CD1c-positive myeloid dendritic cell (primary cell): Measurements from ENCODE around the gene NUDT3.
A peak's percentile ranks its signal among the peaks of the same experiment; 100 is the strongest.
"Not testable (repeated sequence)": the region's sequence is repeated elsewhere in the genome, so short reads cannot be mapped to it uniquely, and the experiment has no call there.

Experiments
- DNase-seq: peaks from one replicate; pipeline ENCODE4 v3.0.0-alpha.2; 2016; ENCODE audit errors: extremely low spot score

The NUDT3 gene

DNA sequence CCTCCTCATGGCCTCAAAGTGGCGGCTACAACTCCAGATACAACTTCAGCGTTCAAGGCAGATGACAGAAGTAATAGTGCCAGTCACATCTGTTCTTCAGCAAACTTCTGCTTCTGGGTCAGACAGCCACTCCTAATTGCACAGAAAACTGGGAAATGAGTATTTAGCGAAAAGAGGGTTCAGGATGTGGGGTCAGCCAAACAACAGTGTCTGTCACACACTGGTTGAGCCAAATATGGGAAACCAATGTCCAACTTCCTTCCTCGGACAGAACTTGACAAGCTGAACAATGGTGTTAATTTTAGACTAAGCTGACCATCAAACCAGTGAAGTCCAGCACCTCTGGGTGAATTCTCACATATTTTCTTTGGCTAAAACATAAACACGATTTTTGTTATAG lies 22.1 kb downstream of the NUDT3 start:
- peak; percentile 85 for DNase-seq

DNA sequence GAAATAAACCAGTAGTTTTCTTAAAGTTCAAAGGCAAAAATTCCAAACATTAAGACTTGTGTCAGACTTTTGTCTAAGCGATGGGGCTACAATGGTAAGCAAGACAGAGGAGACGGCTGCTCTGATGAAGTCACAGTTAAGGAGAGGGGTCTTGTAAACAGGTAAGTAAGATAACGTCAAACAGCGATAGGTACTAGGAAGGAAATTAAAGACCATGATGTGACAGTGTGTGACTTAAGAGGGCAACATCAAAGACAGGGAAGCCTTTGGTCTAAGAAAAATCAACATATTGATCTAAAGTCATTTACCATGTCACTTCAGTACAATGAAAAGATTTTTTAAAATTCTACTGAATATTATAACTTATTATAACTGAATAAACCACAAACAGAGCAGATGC lies 23.1 kb downstream of the NUDT3 start:
- no peak for DNase-seq

- no peak for DNase-seq
Observed at GRCh38 chr6:34366639-34366921, 25.9 kb downstream of the NUDT3 start.

- not testable (repeated sequence) for DNase-seq
Observed at GRCh38 chr6:34365781-34366638, 26.5 kb downstream of the NUDT3 start.

- DNase-seq, result not testable (repeated sequence)
Observed at GRCh38 chr6:34363681-34364075, 28.8 kb downstream of the NUDT3 start.

DNA sequence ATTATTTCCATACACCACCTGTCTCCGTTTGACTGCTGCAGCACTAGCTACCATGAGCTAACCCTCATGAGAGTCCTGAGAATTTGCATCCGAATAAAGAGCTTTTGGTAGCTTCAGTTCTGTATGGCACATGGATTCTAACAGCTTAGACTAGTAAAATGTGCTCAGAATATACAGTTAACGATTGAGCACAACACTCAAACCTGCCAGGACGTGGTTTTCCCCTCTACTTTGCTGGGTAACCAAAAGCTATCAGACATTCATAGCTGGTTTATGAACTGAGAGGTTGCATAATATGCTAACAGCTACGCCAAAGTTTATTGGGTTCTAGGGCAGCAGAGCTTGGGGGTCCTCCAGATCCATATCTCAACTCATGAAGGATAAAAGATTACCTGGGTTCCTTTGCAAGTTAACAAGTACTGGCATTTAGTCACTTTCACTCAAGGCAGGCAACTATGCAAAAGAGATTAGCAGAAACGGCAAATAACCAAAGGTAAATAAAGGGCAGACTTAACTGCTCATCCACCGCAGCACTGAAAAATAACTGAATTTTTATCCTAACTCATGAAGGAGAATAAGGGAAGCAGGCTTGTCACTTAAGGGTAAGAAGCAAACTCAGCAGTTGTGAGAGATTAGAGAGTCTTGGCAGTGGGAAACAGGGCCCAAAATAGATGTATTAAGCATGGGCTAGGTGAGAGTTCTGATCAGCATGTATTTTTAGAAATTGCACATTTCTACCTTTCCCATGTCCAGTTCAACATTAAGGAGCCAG lies 29.4 kb downstream of the NUDT3 start:
- DNase-seq, result no peak

DNA sequence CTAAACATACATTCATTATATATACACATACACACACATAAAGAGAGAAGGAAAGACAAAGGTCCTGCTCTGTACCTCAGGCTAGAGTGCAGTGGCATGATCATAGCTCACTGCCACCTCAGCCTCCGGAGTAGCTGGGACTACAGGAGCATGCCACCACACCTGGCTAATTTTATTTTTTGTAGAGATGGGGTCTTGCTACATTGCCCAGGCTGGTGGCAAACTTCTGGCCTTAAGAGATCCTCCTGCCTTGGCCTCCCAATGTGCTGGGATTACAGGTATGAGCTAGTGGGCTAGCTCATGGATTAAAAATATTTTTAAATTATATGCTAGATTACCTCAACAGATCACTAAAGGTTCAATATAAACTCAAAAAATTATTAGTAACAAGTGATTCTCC lies 30.3 kb downstream of the NUDT3 start:
- no peak for DNase-seq

- DNase-seq, result no peak
Observed at GRCh38 chr6:34360556-34360955, 31.9 kb downstream of the NUDT3 start.

DNA sequence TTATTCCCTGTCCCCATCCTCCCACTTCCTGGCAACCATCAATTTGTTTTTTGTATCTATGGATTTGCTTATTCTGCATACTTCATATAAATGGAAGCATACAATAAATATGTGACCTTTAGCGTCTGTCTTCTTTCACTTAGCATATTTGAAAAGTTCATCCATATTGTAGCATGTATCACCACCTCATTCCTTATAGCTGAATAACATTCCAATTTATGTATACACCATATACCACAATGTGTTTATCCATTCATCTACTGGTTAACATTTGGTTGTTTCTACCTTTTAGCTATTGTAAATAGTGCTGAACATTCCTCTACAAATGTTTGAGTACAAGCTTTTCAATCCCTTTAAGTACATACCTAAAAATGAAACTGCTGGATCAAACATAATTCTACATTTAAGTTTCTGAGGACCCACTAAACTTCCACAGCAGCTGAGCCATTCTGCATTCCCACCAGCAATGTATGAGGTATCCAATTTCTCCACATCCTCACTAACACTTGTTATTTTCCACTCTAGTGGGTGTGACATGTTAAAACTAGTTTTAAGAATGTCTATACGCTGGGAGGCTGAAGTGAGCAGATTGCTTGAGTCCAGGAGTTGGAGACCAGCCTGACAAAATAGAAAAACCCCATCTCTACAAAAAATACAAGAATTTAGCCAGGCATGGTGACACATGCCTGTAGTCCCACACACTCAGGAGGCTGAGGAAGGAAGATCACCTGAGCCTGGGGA lies 32.9 kb downstream of the NUDT3 start:
- no peak for DNase-seq

GRCh38 chr6:34358389-34358905 lies 34.0 kb downstream of the NUDT3 start:
- DNase-seq, result no peak

GRCh38 chr6:34357937-34358336 lies 34.5 kb downstream of the NUDT3 start:
- no peak for DNase-seq

DNA sequence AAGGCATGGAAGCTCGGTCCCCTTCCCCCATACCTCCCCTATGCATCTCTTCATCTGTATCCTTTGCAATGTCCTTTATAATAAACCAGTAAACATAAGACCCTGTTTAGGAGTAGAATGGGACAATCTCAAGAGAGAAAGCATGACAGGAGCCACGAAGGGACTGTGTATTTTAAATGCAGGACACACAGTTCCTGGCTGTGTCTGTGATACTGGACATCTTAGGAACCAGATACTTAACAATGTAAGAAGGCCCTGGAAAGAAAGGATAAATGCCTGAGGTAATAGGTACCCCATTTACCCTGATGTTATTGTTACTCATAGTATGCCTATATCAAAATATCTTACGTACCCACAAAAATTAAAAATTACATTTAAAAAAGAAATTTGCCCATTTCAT lies 36.6 kb downstream of the NUDT3 start:
- no peak for DNase-seq

DNA sequence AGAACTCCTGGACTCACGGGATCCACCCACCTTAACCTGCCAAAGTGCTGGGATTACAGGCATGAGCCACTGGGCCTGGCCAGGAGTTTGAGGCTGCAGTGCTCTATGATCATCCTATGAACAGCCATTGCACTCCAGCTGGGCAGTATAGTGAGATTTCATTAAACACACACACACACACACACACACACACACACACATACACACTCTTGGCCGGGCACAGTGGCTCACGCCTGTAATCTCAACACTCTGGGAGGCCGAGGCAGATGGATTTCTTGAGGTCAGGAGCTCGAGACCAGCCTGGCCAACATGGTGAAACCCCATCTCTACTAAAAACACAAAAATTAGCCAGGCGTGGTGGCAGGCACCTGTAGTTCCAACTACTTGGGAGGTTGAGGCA lies 38.2 kb downstream of the NUDT3 start:
- not testable (repeated sequence) for DNase-seq

- DNase-seq, result not testable (repeated sequence)
Observed at GRCh38 chr6:34353530-34353929, 38.9 kb downstream of the NUDT3 start.

GRCh38 chr6:34352305-34352937 lies 40.0 kb downstream of the NUDT3 start:
- no peak for DNase-seq

- no peak for DNase-seq
Observed at GRCh38 chr6:34350934-34351217, 41.6 kb downstream of the NUDT3 start.

DNA sequence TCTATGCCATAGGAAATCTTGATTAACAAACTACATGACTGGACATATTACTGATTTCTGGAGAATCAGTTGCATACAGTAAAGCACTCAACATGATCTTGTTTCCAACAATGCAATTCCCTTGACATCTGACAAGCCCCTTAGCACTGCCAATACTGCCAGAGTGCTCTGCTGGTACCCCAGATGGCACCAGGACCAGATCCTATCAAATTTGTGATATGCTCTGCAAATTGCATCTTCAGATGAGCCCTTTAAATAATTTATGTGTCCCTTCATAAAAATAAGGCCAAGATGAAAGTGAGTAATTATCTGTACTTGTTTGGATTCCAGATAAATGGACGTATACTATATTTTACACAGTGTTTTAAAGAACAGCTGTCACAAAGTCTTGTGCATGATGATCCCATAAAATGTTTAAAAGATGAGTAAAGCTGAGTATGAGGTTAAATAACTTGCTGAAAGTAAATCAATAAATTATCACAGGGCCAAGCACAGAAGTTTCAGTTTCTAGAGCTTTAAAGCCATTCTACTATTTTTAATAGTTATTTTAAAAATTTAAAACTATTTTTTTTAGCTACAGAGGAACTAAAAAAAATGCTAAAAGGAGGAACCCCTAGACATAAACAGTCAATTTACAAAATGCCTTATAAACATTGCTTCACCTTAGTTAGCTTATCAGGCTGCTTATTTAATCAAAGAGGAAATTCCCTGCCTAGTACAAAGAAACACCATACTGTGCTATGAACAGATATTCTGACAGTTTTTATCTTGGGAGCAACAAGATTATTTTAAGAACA lies 42.1 kb downstream of the NUDT3 start:
- peak; percentile 52 for DNase-seq

DNA sequence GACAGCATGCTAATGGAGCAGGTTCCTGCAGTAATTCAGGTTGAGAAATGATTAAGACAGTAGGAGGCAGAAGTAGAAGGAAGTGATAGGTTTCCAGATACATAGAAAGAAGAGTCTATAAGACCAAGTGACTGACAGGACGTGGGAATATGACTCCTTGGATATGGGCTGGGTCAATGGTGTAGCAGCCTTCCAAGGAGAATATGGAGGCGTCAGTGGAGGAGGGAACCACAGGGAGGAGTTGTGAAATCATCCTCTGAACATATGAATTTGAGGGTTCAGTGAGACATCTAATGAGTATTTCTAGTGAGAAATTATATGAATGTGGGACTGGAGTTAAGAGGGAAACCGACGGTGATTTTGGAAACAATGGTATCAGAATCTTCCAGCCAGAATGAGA lies 43.3 kb downstream of the NUDT3 start:
- peak; percentile 43 for DNase-seq

DNA sequence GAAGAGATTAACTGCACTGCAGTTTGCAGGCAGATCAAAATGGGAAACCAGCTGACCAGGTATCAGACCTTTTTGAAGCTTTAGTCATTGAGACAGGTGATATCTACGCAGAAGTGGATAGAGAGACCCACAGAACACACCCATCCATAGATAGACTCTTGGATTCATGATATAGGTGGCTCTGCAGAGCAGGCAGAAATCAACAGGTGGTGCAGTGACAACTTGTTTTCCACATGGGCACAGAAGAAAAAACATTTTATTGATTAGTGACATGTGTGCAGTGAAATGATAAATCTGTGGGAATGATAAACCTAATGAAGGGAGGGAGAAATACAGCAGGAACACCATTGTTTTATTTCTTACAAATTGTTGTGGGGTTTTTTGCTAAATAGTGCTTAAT lies 45.2 kb downstream of the NUDT3 start:
- no peak for DNase-seq

GRCh38 chr6:34346175-34347119 lies 46.0 kb downstream of the NUDT3 start:
- DNase-seq, result no peak
